OCI-LY7 (cell line): ENCODE results near the gene PIEZO2. TPM values are rescaled to one million over a fixed set of nuclear protein-coding genes. Genes with fewer than 3 reads are reported as not detected.
"Not testable (repeated sequence)": the region's sequence is repeated elsewhere in the genome, so short reads cannot be mapped to it uniquely, and the experiment has no call there.

Experiments
- BruUV-seq: library from RNA; stranded (reverse); fragments of 400-500 nt; replicated peaks from 2 replicates; lab custom pipeline; 2021; lab: Mats Ljungman, UMichigan
- CTCF ChIA-PET: fragments of 300-600 bp; sonication (Branson Sonifier 250); formaldehyde crosslinking; loops from one replicate; lab custom pipeline; 2022; ENCODE audit warnings: antibody characterized with exemption; ENCODE audit not compliant: unreplicated experiment; lab: Charles Lee
- POLR2A ChIA-PET: fragments of 300-600 bp; sonication (Branson Sonifier 250); formaldehyde crosslinking; loops from one replicate; lab custom pipeline; 2022; ENCODE audit warnings: antibody characterized with exemption; lab: Charles Lee
- DNase-seq: peaks from one replicate; pipeline ENCODE4 v3.0.0-alpha.2; 2015; ENCODE audit warnings: low spot score
- H2AFZ ChIP-seq: fragments of 200-600 bp; sonication (generic), shearing (Covaris generic); 2 replicates; pipeline ENCODE4 v1.6.1; 2014; ENCODE audit warnings: mild to moderate bottlenecking, antibody characterized with exemption, low read length, moderate library complexity
- H3K27ac ChIP-seq: fragments of 200-600 bp; sonication (generic); 2 replicates; pipeline ENCODE4 v1.5.1; 2014; ENCODE audit warnings: mixed run types, low read depth, mild to moderate bottlenecking, moderate library complexity, low read length, inconsistent platforms; ENCODE audit not compliant: poor library complexity, severe bottlenecking
- H3K36me3 ChIP-seq: fragments of 200-600 bp; sonication (generic); 2 replicates; pipeline ENCODE4 v1.6.1; 2014; ENCODE audit warnings: mild to moderate bottlenecking, antibody characterized with exemption, low read length, moderate library complexity, mixed read lengths; ENCODE audit not compliant: insufficient read depth
- H3K4me1 ChIP-seq: fragments of 200-600 bp; sonication (generic); 2 replicates; pipeline ENCODE4 v1.5.1; 2014; ENCODE audit warnings: mild to moderate bottlenecking, low read length; ENCODE audit not compliant: insufficient read depth, poor library complexity, severe bottlenecking
- H3K4me2 ChIP-seq: fragments of 200-600 bp; sonication (generic); 2 replicates; pipeline ENCODE4 v1.6.1; 2014; ENCODE audit warnings: mild to moderate bottlenecking, low read length
- H3K4me3 ChIP-seq: fragments of 200-600 bp; sonication (generic); 2 replicates; pipeline ENCODE4 v1.5.1; 2014; ENCODE audit warnings: mild to moderate bottlenecking, low read depth, low read length; ENCODE audit not compliant: poor library complexity, severe bottlenecking
- H3K79me2 ChIP-seq: fragments of 200-600 bp; sonication (generic); 2 replicates; pipeline ENCODE4 v1.6.1; 2016; ENCODE audit warnings: low read depth, mild to moderate bottlenecking, low read length, moderate library complexity, mixed read lengths; ENCODE audit not compliant: insufficient read depth
- H3K9me2 ChIP-seq: fragments of 200-600 bp; sonication (generic); 2 replicates; pipeline ENCODE4 v1.6.1; 2016; ENCODE audit warnings: mild to moderate bottlenecking, low read length, mixed read lengths; ENCODE audit not compliant: insufficient read depth
- H3K9me3 ChIP-seq: fragments of 200-600 bp; sonication (generic); 2 replicates; pipeline ENCODE4 v1.6.1; 2014; ENCODE audit warnings: mild to moderate bottlenecking, mixed run types, low read length, mixed read lengths
- H4K20me1 ChIP-seq: fragments of 200-600 bp; sonication (generic); 2 replicates; pipeline ENCODE4 v1.6.1; 2014; ENCODE audit warnings: mild to moderate bottlenecking, antibody characterized with exemption, low read length, moderate library complexity, mixed read lengths; ENCODE audit not compliant: insufficient read depth
- CTCF ChIP-seq: fragments of 200-600 bp; sonication (generic); conservative IDR thresholded peaks from 2 replicates; pipeline ENCODE4 v1.5.1; 2014; ENCODE audit warnings: mild to moderate bottlenecking, antibody characterized with exemption, low read length, moderate library complexity, mixed read lengths
- EZH2phosphoT487 ChIP-seq: fragments of 200-600 bp; sonication (generic); IDR thresholded peaks from 2 replicates; pipeline ENCODE4 v1.6.1; 2018; ENCODE audit warnings: low read depth, borderline replicate concordance, mild to moderate bottlenecking, mixed run types, antibody characterized with exemption, low read length, moderate library complexity, mixed read lengths
- intact Hi-C: fragments of 100-400 bp; cut with micrococcal nuclease; formaldehyde crosslinking; loops from one replicate; pipeline ENCODE4 v1.10.0; 2022; ENCODE audit not compliant: unreplicated experiment
- total RNA-seq, 2 experiments: library from RNA; depleted of rRNA in 1 of 2; stranded (reverse); fragments of >200 nt in 1 of 2; shearing (Covaris generic) in 1 of 2; gene quantifications; 2 replicates each; pipeline ENCODE4 v1.2.3, GENCODE V29; 2014 to 2022

The PIEZO2 gene
- total RNA-seq, 2 experiments from 2014 or later = 0.95 to 3.3 TPM

- H4K20me1 ChIP-seq, DNase-seq, H3K79me2 ChIP-seq, H3K9me3 ChIP-seq, H3K4me1 ChIP-seq, H3K36me3 ChIP-seq, H3K4me3 ChIP-seq, BruUV-seq, H3K9me2 ChIP-seq, CTCF ChIA-PET, H3K27ac ChIP-seq, intact Hi-C loops, H2AFZ ChIP-seq, H3K4me2 ChIP-seq: not testable (repeated sequence)
- POLR2A ChIA-PET = interaction anchor here (0.6 kb wide), 2 partner anchors 43 to 106 kb away, joined by 3 read pairs; no protein-coding TSS in a partner anchor
Observed at GRCh38 chr18:10914610-10915009, 234.8 kb downstream of the PIEZO2 start.

GRCh38 chr18:10913919-10914318 lies 235.4 kb downstream of the PIEZO2 start:
- POLR2A ChIA-PET = interaction anchor here (0.6 kb wide), 1 partner anchor 105 kb away, joined by 3 read pairs; no protein-coding TSS in a partner anchor
- Histone ChIP-seq H3K36me3 (no peaks in the 10 kb centered on the region), H3K4me1 (peaks cover 5% of the 10 kb centered on the region), H3K4me2 (no peak overlapping the region), H3K9me3 (no peaks in the 10 kb centered on the region), H2AFZ (no peak overlapping the region), H3K27ac (no peak overlapping the region), H3K4me3 (no peak overlapping the region), H4K20me1 (no peaks in the 10 kb centered on the region), H3K79me2 (no peaks in the 10 kb centered on the region), H3K9me2 (no peaks in the 10 kb centered on the region)
- no peak for DNase-seq
- no TSS peak for BruUV-seq
- no peak for TF ChIP-seq CTCF
- no peak for TF ChIP-seq EZH2phosphoT487
- CTCF ChIA-PET = no interaction called here
- intact Hi-C loops = no loop called here

- Histone ChIP-seq H3K4me2 (no peak overlapping the region), H2AFZ (no peak overlapping the region), H3K36me3 (no peaks in the 10 kb centered on the region), H3K79me2 (no peaks in the 10 kb centered on the region), H3K9me3 (no peaks in the 10 kb centered on the region), H4K20me1 (no peaks in the 10 kb centered on the region), H3K9me2 (no peaks in the 10 kb centered on the region), H3K27ac (no peak overlapping the region), H3K4me1 (peaks cover 5% of the 10 kb centered on the region), H3K4me3 (no peak overlapping the region)
- intact Hi-C loops = no loop called here
- DNase-seq = no peak
- no TSS peak for BruUV-seq
- ChIA-PET POLR2A (no interaction called here), CTCF (no interaction called here)
- TF ChIP-seq EZH2phosphoT487 (no peak), CTCF (no peak)
Observed at GRCh38 chr18:10912790-10913545, 236.4 kb downstream of the PIEZO2 start.
